Measurements from ENCODE around the gene HTRA3.

The HTRA3 gene

GRCh38 chr4:8301851-8302730, 32.5 kb downstream of the HTRA3 start:
- TF ChIP-seq CTCF (IDR thresholded peaks at IDR 0.05; ENCODE audit: extremely low read depth, missing control alignments), result no peak
- DNase-seq (ENCODE audit: low spot score), result no peak

GRCh38 chr4:8303081-8303480, 33.5 kb downstream of the HTRA3 start:
- no peak for DNase-seq (ENCODE audit: low spot score)
- TF ChIP-seq CTCF (IDR thresholded peaks at IDR 0.05; ENCODE audit: extremely low read depth, missing control alignments), result no peak

- no peak for TF ChIP-seq CTCF (IDR thresholded peaks at IDR 0.05; ENCODE audit: extremely low read depth, missing control alignments)
- no peak for DNase-seq (ENCODE audit: low spot score)
These were observed 34.1 kb downstream of the HTRA3 start for GRCh38 chr4:8303485-8304281.

DNA sequence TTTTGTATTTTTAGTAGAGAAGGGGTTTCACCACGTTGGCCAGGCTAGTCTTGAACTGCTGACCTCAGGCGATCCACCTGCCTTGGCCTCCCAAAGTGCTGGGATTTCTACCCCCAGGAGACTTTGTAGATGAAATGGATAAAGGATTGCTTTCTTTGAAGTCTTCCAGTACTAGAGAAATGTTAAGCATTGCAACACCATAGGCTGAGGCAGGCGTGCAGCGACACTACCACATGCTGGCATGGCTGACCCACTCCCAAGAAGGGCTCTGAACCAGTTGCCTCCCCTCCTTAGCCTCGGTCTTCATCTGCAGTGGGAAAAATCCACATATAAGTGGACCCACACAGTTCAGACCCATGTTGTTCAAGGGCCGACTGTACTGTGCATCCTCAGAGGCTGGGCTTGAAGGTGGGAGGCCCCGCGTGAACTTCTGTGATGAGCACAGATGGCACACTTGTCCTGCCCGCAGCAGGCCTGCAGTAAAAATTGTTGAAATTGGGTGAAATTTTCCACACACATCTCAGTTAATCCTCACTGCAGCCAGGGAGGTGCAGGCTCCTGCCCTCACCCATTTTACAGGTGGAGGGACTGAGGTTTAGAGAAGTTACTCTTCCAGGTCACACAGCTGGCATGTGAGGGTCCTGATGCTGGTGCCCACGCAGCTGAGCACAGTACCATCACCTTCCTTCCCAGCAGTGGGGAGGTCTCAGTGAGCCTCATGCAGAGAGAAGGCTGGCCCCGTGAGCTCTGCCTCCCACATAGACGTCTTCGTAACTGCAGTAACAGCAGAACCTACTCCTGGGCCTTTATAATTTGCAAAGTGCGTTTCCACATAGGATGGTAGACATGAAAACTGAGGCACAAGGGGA, 35.5 kb downstream of the HTRA3 start:
- no peak for DNase-seq (ENCODE audit: low spot score)
- no peak for TF ChIP-seq CTCF (IDR thresholded peaks at IDR 0.05; ENCODE audit: extremely low read depth, missing control alignments)

DNA sequence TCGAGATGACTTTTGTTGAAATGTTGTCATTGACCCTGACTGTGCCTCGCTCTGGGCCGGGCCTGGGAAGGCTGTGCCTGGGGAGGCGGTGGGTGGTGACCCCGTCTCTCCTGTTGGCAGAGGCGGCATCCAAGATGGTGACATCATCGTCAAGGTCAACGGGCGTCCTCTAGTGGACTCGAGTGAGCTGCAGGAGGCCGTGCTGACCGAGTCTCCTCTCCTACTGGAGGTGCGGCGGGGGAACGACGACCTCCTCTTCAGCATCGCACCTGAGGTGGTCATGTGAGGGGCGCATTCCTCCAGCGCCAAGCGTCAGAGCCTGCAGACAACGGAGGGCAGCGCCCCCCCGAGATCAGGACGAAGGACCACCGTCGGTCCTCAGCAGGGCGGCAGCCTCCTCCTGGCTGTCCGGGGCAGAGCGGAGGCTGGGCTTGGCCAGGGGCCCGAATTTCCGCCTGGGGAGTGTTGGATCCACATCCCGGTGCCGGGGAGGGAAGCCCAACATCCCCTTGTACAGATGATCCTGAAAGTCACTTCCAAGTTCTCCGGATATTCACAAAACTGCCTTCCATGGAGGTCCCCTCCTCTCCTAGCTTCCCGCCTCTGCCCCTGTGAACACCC, 36.4 kb downstream of the HTRA3 start:
- DNase-seq (ENCODE audit: low spot score), result no peak
- no peak for TF ChIP-seq CTCF (IDR thresholded peaks at IDR 0.05; ENCODE audit: extremely low read depth, missing control alignments)

- no peak for DNase-seq (ENCODE audit: low spot score)
- no peak for TF ChIP-seq CTCF (IDR thresholded peaks at IDR 0.05; ENCODE audit: extremely low read depth, missing control alignments)
These were observed 37.0 kb downstream of the HTRA3 start for GRCh38 chr4:8306511-8307021.

Data from GM20000 (cell line).